ENCODE data around the gene ABCA13.

Gene ABCA13

GRCh38 chr7:48244864-48245271 lies 73.6 kb downstream of the ABCA13 start:
- no peak for DNase-seq

GRCh38 chr7:48245751-48246472 lies 74.7 kb downstream of the ABCA13 start:
- no peak for DNase-seq

- no peak for DNase-seq
These were observed 77.9 kb downstream of the ABCA13 start for GRCh38 chr7:48249166-48249565.

GRCh38 chr7:48250441-48250951 lies 79.2 kb downstream of the ABCA13 start:
- DNase-seq = no peak

GRCh38 chr7:48251766-48252165 lies 80.5 kb downstream of the ABCA13 start:
- no peak for DNase-seq

- no peak for DNase-seq
These were observed 81.7 kb downstream of the ABCA13 start for GRCh38 chr7:48252995-48253394.

GRCh38 chr7:48255046-48255445 lies 83.8 kb downstream of the ABCA13 start:
- no peak for DNase-seq

- DNase-seq = no peak
These were observed 88.4 kb downstream of the ABCA13 start for GRCh38 chr7:48259463-48260280.

GRCh38 chr7:48261696-48262095 lies 90.4 kb downstream of the ABCA13 start:
- DNase-seq = no peak

GRCh38 chr7:48262606-48263310 lies 91.5 kb downstream of the ABCA13 start:
- DNase-seq = no peak

- DNase-seq = no peak
These were observed 92.0 kb downstream of the ABCA13 start for GRCh38 chr7:48263311-48263650.

GRCh38 chr7:48269066-48269465 lies 97.8 kb downstream of the ABCA13 start:
- DNase-seq = no peak

- no peak for DNase-seq
These were observed 103.4 kb downstream of the ABCA13 start for GRCh38 chr7:48274662-48275061.

- DNase-seq = no peak
These were observed 108.2 kb downstream of the ABCA13 start for GRCh38 chr7:48279420-48279819.

GRCh38 chr7:48280100-48280499 lies 108.8 kb downstream of the ABCA13 start:
- no peak for DNase-seq

GRCh38 chr7:48285373-48285772 lies 114.1 kb downstream of the ABCA13 start:
- DNase-seq = no peak

GRCh38 chr7:48286836-48287235 lies 115.6 kb downstream of the ABCA13 start:
- no peak for DNase-seq

- no peak for DNase-seq
These were observed 118.4 kb downstream of the ABCA13 start for GRCh38 chr7:48289656-48290055.

- no peak for DNase-seq
These were observed 121.7 kb downstream of the ABCA13 start for GRCh38 chr7:48292949-48293348.

- no peak for DNase-seq
These were observed 124.2 kb downstream of the ABCA13 start for GRCh38 chr7:48295296-48295971.

- no peak for DNase-seq
These were observed 125.7 kb downstream of the ABCA13 start for GRCh38 chr7:48296966-48297365.

GRCh38 chr7:48298779-48299178 lies 127.5 kb downstream of the ABCA13 start:
- no peak for DNase-seq
